PC-3 (cell line): ENCODE measurements around the gene FGR. TPM values are rescaled to one million over a fixed set of nuclear protein-coding genes. Genes with fewer than 3 reads are reported as not detected.

Experiments used
- ATAC-seq: fragments of 200-7000 bp; cut with Tn5 transposase; 2 replicates; pipeline ENCODE4 v1.9.1; 2020; ENCODE audit warnings: mild to moderate bottlenecking, moderate library complexity
- BruUV-seq: library from RNA; stranded (reverse); fragments of 400-500 nt; replicated peaks from 2 replicates; lab custom pipeline; 2021; lab: Mats Ljungman, UMichigan
- CTCF ChIA-PET: fragments of 300-600 bp; sonication (Branson Sonifier 250); formaldehyde crosslinking; loops from one replicate; lab custom pipeline; 2022; ENCODE audit warnings: antibody characterized with exemption; lab: Charles Lee
- POLR2A ChIA-PET: fragments of 300-600 bp; sonication (Branson Sonifier 250); formaldehyde crosslinking; loops from one replicate; lab custom pipeline; 2022; ENCODE audit warnings: antibody characterized with exemption; ENCODE audit not compliant: unreplicated experiment; lab: Charles Lee
- DNase-seq: peaks from one replicate; pipeline ENCODE4 v3.0.0-alpha.2; 2015
- H2AFZ ChIP-seq: fragments of 300-600 bp; sonication (generic); 2 replicates; pipeline ENCODE4 v1.6.0; 2016; ENCODE audit warnings: antibody characterized with exemption, low read length
- H3F3A ChIP-seq: fragments of 300-600 bp; sonication (generic); one replicate; pipeline ENCODE4 v1.6.0; 2017; ENCODE audit warnings: antibody characterized with exemption, low read length, control low read depth, mild to moderate bottlenecking; ENCODE audit not compliant: unreplicated experiment
- H3K27ac ChIP-seq: fragments of 300-600 bp; sonication (generic); 2 replicates; pipeline ENCODE4 v1.5.1; 2016; ENCODE audit warnings: mild to moderate bottlenecking, low read length
- H3K27me3 ChIP-seq: fragments of 300-600 bp; sonication (generic); 2 replicates; pipeline ENCODE4 v1.6.1; 2016; ENCODE audit warnings: low read length, mixed read lengths
- H3K36me3 ChIP-seq: fragments of 300-600 bp; sonication (generic); 2 replicates; pipeline ENCODE4 v1.6.1; 2016; ENCODE audit warnings: low read depth, mixed run types, low read length, mixed read lengths
- H3K4me1 ChIP-seq: fragments of 300-600 bp; sonication (generic); 2 replicates; pipeline ENCODE4 v1.5.1; 2016; ENCODE audit warnings: low read length; ENCODE audit not compliant: insufficient read depth
- H3K4me2 ChIP-seq: fragments of 300-600 bp; sonication (generic); 2 replicates; pipeline ENCODE4 v1.6.0; 2016; ENCODE audit warnings: low read length
- H3K4me3 ChIP-seq: fragments of 300-600 bp; sonication (generic); 2 replicates; pipeline ENCODE4 v1.5.1; 2016; ENCODE audit warnings: mild to moderate bottlenecking, low read length, mixed read lengths
- H3K79me2 ChIP-seq: fragments of 300-600 bp; sonication (generic); 2 replicates; pipeline ENCODE4 v1.6.1; 2017; ENCODE audit warnings: low read length, mixed read lengths
- H3K9ac ChIP-seq: fragments of 300-600 bp; sonication (generic); 2 replicates; pipeline ENCODE4 v1.6.0; 2016; ENCODE audit warnings: mild to moderate bottlenecking, low read length
- H3K9me2 ChIP-seq: fragments of 300-600 bp; sonication (generic); replicated peaks from 2 replicates; pipeline ENCODE4 v1.6.1; 2016; ENCODE audit warnings: mixed run types, low read length, mixed read lengths
- H3K9me3 ChIP-seq: fragments of 300-600 bp; sonication (generic); 2 replicates; pipeline ENCODE4 v1.6.1; 2016; ENCODE audit warnings: low read length, mixed read lengths
- H4K20me1 ChIP-seq: fragments of 300-600 bp; sonication (generic); 2 replicates; pipeline ENCODE4 v1.6.1; 2016; ENCODE audit warnings: low read length, mixed read lengths
- EZH2 ChIP-seq: fragments of 300-600 bp; sonication (generic); IDR thresholded peaks from one replicate; pipeline ENCODE4 v1.6.1; 2017; ENCODE audit warnings: antibody characterized with exemption, mild to moderate bottlenecking, low read length; ENCODE audit not compliant: unreplicated experiment
- EZH2phosphoT487 ChIP-seq: fragments of 300-600 bp; sonication (generic); IDR thresholded peaks from 2 replicates; pipeline ENCODE4 v1.6.1; 2018; ENCODE audit warnings: mild to moderate bottlenecking, antibody characterized with exemption, low read length, borderline replicate concordance
- intact Hi-C: fragments of 100-400 bp; cut with micrococcal nuclease; formaldehyde crosslinking; loops from 2 replicates; pipeline ENCODE4 v1.9.0; 2023
- total RNA-seq: library from RNA; depleted of rRNA; stranded (reverse); fragments of >200 nt; gene quantifications from 2 replicates; pipeline ENCODE4 v1.2.3, GENCODE V29; 2014
- TF ChIP-seq, protein P1 (sequence below): fragments of 300-600 bp; sonication (generic); conservative IDR thresholded peaks from 2 replicates; pipeline ENCODE4 v1.5.1; 2017; ENCODE audit warnings: antibody characterized with exemption, low read depth, mild to moderate bottlenecking, low read length

The FGR gene
- total RNA-seq, 1 experiment from 2014 or later = not detected

DNA sequence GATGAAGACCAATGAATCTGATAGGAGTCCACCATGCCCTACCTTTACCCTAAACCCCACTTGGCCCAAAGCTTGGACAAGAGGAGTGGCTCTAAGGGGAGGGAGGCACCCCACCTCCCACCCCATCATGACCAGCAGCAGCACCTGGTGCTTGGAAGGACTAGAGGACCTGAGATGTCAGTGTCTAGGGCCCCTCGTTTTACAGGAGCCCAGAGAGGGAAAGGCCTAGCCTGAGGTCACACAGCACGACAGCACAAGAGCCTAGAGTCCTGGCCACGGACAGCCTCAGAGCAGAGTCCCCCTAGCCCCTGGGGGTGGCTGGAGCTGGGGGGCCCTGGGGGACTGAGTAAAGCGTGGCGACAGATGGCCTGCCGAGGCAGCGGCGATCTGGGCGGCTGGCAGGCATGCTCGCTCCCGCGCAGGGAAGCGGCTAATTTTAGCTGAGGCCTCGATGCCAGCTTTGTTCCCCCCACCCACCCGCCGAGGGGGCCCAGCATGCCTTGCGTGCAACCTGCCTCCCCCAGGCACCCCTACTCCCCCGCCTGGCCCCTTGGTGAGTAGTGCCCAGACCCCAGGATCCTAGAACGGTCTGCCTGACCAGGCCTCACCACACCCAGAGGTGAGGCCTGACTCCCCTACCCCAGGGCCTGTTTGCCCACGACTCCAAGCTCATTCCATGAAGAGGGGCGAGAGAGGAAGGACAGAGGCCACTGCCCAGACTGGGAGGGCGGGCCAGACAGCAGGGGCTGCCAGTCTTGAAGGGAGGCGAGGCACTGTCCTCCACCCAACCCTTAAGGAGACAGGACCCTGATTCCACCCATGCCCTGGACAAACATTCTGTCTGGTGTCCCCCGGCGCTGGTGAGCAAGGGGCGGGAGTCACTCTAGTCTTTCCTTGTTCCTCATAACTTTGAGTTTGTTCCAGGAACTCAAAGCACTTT lies 70.0 kb downstream of the FGR start:
- intact Hi-C loops = loop anchor here (5.0 kb wide), 1 partner anchor 43 kb away; no protein-coding TSS in a partner anchor
- Histone ChIP-seq H3K9me3 (no peaks in the 10 kb centered on the region), H3K27me3 (no peaks in the 10 kb centered on the region), H3K4me3 (no peak overlapping the region), H3K4me1 (peaks cover 39% of the 10 kb centered on the region), H3K9ac (0 out of 2 replicates have a peak overlapping the region, but pooled peaks have one; percentile 55), H4K20me1 (no peaks in the 10 kb centered on the region), H2AFZ (no peak overlapping the region), H3K9me2 (no peaks in the 10 kb centered on the region), H3F3A (peaks cover 10% of the 10 kb centered on the region), H3K79me2 (peaks cover 78% of the 10 kb centered on the region), H3K27ac (peak overlapping the region; percentile 90), H3K4me2 (peak overlapping the region; percentile 84), H3K36me3 (peaks cover 4% of the 10 kb centered on the region; the same call in 1 of the 2 replicates)
- BruUV-seq = no TSS peak
- ATAC-seq (no peak), DNase-seq (no peak)
- TF ChIP-seq EZH2 = no peak
- TF ChIP-seq, protein P1, sequence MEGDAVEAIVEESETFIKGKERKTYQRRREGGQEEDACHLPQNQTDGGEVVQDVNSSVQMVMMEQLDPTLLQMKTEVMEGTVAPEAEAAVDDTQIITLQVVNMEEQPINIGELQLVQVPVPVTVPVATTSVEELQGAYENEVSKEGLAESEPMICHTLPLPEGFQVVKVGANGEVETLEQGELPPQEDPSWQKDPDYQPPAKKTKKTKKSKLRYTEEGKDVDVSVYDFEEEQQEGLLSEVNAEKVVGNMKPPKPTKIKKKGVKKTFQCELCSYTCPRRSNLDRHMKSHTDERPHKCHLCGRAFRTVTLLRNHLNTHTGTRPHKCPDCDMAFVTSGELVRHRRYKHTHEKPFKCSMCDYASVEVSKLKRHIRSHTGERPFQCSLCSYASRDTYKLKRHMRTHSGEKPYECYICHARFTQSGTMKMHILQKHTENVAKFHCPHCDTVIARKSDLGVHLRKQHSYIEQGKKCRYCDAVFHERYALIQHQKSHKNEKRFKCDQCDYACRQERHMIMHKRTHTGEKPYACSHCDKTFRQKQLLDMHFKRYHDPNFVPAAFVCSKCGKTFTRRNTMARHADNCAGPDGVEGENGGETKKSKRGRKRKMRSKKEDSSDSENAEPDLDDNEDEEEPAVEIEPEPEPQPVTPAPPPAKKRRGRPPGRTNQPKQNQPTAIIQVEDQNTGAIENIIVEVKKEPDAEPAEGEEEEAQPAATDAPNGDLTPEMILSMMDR = no peak
- no peak for TF ChIP-seq EZH2phosphoT487
- ChIA-PET POLR2A (no interaction called here), CTCF (interaction anchor here (1.2 kb wide), 1 partner anchor 35 kb away, joined by 8 read pairs; no protein-coding TSS in a partner anchor)

DNA sequence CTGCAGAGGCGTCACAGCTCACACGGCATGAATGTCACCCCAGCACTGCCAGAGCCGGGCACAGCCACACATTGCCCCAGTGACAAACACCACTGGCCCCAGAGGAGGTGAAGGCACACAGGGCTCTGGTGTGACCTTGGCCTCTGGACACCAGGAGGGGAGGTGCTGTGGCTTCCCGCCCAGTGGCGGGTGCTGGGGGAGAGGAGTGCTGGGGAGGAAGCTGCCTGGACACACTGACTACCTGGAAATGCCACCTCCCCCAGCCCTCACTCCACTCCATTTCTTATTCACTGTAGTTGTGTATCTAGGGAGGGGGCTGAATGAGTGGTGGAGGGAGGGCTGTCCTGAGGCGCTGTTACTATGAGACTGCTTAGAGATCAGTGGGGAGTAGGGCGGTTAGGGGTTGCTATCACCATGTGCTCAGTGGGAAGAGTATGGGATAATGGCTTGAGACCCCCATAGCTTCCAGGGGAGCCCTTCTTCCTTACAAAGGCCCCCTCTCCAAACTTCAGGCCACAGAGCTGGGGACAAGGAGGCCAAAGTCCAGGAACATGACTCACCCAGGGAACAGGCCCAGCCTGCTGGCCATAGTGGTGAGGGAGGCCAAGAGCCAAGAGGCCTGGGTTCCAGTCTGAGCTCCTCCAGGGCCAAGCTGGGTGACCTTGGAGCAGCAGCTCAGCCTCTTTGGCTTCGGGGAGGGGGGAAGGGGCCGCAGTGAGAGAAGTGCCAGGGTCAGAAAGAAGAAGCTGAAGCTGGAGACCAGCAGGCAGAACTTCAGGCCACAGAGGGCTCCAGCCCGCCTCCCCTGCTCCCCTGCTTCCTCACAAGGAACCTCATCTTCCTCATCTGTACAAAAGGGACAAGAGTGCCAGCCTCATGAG lies 71.2 kb downstream of the FGR start:
- Histone ChIP-seq H3K36me3 (peaks cover 4% of the 10 kb centered on the region; the same call in 1 of the 2 replicates), H3K79me2 (peaks cover 72% of the 10 kb centered on the region), H3F3A (peaks cover 4% of the 10 kb centered on the region), H3K9ac (peak overlapping the region; percentile 55), H3K27ac (peak overlapping the region; percentile 90), H3K4me3 (peak overlapping the region; percentile 53; the same call in 1 of the 2 replicates), H2AFZ (no peak overlapping the region), H3K4me2 (peak overlapping the region; percentile 84), H4K20me1 (no peaks in the 10 kb centered on the region), H3K9me3 (no peaks in the 10 kb centered on the region), H3K27me3 (no peaks in the 10 kb centered on the region), H3K9me2 (no peaks in the 10 kb centered on the region), H3K4me1 (peaks cover 39% of the 10 kb centered on the region)
- BruUV-seq = no TSS peak
- TF ChIP-seq EZH2 = no peak
- TF ChIP-seq, protein P1 = no peak
- no peak for TF ChIP-seq EZH2phosphoT487
- ChIA-PET POLR2A (interaction anchor here (0.6 kb wide), 1 partner anchor 1126 kb away, joined by 3 read pairs; no protein-coding TSS in a partner anchor), CTCF (interaction anchor here (0.9 to 1.2 kb wide), 2 partner anchors 36 to 148 kb away, joined by 3 to 8 read pairs; no protein-coding TSS in a partner anchor)
- ATAC-seq = peak; percentile 42
- peak; percentile 70 for DNase-seq
- intact Hi-C loops = no loop called here
